K562 (cell line): ENCODE data around the gene DENND1A. TPM values are rescaled to one million over a fixed set of nuclear protein-coding genes. Genes with fewer than 3 reads are reported as not detected.
A peak's percentile ranks its signal among the peaks of the same experiment; 100 is the strongest.

Experiments used
- CBFA2T2 ChIP-seq: fragments of 450-650 bp; conservative IDR thresholded peaks from 2 replicates; pipeline ENCODE4 v1.6.1; 2017; ENCODE audit warnings: mild to moderate bottlenecking
- CBFA2T3 ChIP-seq: fragments of 450-650 bp; IDR thresholded peaks from 2 replicates; pipeline ENCODE4 v1.6.1; 2017
- DPF2 ChIP-seq: fragments of 450-650 bp; IDR thresholded peaks from 2 replicates; pipeline ENCODE4 v1.6.1; 2016
- ESRRA ChIP-seq: fragments of 450-650 bp; IDR thresholded peaks from 2 replicates; pipeline ENCODE4 v1.6.1; 2014; ENCODE audit warnings: low read depth, mild to moderate bottlenecking, moderate library complexity, borderline replicate concordance
- RCOR1 ChIP-seq, 2 experiments: IDR thresholded peaks; 2 replicates each; pipeline ENCODE4 v1.6.1; 2012; ENCODE audit warnings: low read depth in 2 of 2, low read length in 2 of 2, borderline replicate concordance in 1 of 2, improper control_type of control experiment in 1 of 2
- ZNF77 ChIP-seq: fragments of 250-450 bp; sonication (Bioruptor Pico); IDR thresholded peaks from 2 replicates; pipeline ENCODE4 v1.5.0; 2020
- ZZZ3 ChIP-seq: fragments of 450-650 bp; IDR thresholded peaks from 2 replicates; pipeline ENCODE4 v1.6.1; 2016; ENCODE audit warnings: antibody characterized with exemption, mild to moderate bottlenecking, moderate library complexity
- polyA plus RNA-seq, 8 experiments: library from polyadenylated mRNA; depleted of rRNA in 4 of 8; stranded (reverse) in 5 of 8; unstranded in 3 of 8; fragments of >200 nt; fragmentation: Nextera tagmentation in 2 of 8; fragmentation: Illumina TruSeq in 1 of 8; extraction: Ambion mirVana in 2 of 8; extraction: Trizol in 1 of 8; gene quantifications; 2 replicates each; pipeline versions ENCODE4 v1.2.1 to v1.2.3, GENCODE V29; 2011 to 2014; ENCODE audit warnings: inconsistent platforms in 1 of 8, missing spikeins in 1 of 8
- total RNA-seq, 7 experiments: library from RNA; depleted of rRNA in 6 of 7; stranded (reverse); fragments of >200 nt in 6 of 7; fragmentation: Illumina TruSeq in 2 of 7; extraction: Trizol in 2 of 7; gene quantifications; 2 replicates each; pipeline versions ENCODE4 v1.2.1 to v1.2.3, GENCODE V29; 2011 to 2021; ENCODE audit warnings: low replicate concordance in 1 of 7
- TF ChIP-seq, protein P1 (sequence below), 2 experiments: IDR thresholded peaks in 1 of 2; conservative IDR thresholded peaks in 1 of 2; 2 replicates each; pipeline ENCODE4 v1.6.1; 2016; ENCODE audit warnings: low read depth in 2 of 2, mild to moderate bottlenecking in 1 of 2, missing compliant biosample characterization in 1 of 2, missing genetic modification characterization in 1 of 2, moderate library complexity in 1 of 2

DENND1A gene
- total and polyA plus RNA-seq, 9 of the 15 experiments (the other 6 are each of a cell fraction or from before 2014, with no cell fraction given) = 7.6 to 29.5 (median 15.7) TPM

DNA sequence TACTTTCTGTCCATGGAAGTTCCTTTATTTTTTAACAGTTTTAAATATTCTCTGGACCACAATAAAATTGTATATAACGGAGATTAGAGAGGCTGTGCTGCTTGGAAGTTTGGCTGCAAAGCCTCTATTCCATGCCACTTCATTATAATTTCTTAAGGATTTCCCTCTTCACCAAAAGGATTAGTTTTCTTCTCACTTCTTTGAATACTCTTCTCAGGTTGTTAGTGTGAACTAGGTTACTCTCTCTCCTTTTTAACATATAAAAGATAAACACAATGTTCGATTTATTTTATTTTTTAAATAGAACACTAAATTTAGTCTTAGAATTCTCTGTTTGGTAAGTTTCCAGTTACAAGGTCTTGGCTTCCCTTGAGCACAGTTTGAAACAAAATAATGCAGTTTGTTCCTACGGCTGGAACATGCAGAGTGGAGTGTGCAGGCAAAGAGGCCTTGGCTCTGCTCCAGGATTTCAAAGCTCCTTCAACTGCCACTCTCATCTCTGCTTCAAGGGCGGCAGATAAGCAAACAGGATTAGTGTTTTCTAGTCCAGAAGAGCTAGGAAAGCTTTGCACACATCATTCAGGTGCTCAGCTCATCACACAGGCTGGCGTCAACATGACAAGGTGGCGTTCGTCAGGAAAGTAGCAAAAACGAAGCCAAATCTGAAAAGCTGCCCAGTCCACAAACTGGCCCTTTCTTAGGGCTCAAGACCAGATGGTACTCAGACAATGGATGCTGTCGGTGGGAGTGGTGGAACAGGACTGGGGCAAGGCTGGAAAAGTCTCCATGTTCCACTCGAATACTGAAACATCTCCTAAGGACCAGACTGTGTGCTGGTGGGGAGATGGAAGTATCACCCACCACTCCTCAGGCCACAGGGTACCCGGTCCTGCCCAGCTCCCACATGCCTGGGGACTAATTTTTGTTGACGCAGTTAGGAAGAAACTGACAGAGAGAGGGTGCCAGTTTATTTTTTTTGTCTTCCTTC, 287.3 kb downstream of the DENND1A start (continued):
- TF ChIP-seq, protein P1, sequence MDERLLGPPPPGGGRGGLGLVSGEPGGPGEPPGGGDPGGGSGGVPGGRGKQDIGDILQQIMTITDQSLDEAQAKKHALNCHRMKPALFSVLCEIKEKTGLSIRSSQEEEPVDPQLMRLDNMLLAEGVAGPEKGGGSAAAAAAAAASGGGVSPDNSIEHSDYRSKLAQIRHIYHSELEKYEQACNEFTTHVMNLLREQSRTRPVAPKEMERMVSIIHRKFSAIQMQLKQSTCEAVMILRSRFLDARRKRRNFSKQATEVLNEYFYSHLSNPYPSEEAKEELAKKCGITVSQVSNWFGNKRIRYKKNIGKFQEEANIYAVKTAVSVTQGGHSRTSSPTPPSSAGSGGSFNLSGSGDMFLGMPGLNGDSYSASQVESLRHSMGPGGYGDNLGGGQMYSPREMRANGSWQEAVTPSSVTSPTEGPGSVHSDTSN (CRISPR knock-in tag; IDR thresholded peaks at IDR 0.05; ENCODE audit: low read depth) = no peak
- TF ChIP-seq, protein P1 (tag; conservative IDR thresholded peaks at IDR 0.05; ENCODE audit: low read depth) = peak; percentile 46; the same call in 1 of the 2 replicates
- TF ChIP-seq RCOR1 (IDR thresholded peaks at IDR 0.05; ENCODE audit: borderline replicate concordance in 1 of 2, low read depth in 2 of 2, low read length in 2 of 2) (peak in 1 of 2 experiments; percentile 89; a peak in 2 of 4 replicates), CBFA2T2 (0 out of 2 replicates have a peak, but pooled peaks have one; percentile 8), CBFA2T3 (peak; percentile 50), DPF2 (0 out of 2 replicates have a peak, but pooled peaks have one; percentile 29), ESRRA (peak; percentile 69; the same call in 1 of the 2 replicates), ZZZ3 (no peak), ZNF77 (no peak)
- TF ChIP-seq, all 486 proteins: peak for 26
